ENCODE measurements around the gene DPH6.
"Not testable (repeated sequence)": the region's sequence is repeated elsewhere in the genome, so short reads cannot be mapped to it uniquely, and the experiment has no call there.

DPH6 gene

DNA sequence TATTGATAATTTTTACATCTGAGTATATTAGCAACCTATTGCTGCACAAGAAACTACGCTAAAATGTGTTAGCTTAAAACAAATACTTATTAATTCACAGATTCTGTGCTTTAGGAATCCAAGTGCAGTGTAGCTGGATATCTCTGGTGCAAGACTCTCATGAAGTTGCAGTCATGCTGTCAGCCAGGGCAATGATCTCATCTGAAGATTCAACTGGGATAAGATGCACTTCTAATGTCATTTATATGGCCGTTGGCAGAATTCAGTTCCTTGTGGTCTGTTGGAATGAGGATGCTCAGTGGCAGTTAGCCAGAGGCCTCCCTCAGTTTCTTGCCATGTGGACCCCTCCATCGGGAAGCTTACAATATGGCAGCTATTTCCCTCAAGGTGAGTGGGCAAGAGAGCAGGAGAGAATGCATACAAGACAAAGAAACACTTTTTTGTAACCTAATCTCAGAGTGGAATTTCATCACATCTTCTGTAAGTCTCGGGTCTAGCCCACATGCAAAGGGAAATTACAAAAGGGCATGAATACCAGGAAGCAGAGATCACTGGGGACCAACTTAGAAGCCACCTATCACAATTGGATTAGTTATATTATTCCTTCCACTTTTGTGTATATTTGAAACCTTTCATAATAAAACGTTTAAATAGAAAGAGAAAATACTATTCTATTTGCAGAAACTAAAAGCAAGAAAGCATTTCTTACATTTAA lies 61.6 kb downstream of the DPH6 start:
- no peak for DNase-seq

DNA sequence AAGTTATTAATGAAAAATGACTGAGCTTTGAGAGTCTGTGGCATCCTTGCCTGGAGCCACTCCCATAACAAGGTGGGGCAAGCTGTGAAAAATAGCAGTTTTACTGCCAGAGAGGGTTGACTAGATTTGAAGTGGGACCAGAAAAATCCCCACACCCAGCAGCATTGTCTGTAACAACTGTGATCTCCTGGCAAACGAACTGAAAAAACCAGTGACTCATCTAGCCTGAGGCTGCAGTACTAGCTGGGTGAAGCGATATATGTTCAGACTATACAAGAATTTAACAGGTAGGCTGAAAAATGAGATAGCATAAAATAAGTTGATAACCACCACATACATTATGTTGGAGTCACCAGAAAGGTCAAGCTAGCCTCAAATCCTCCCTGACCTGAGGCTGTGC lies 64.0 kb downstream of the DPH6 start:
- DNase-seq: no peak

DNA sequence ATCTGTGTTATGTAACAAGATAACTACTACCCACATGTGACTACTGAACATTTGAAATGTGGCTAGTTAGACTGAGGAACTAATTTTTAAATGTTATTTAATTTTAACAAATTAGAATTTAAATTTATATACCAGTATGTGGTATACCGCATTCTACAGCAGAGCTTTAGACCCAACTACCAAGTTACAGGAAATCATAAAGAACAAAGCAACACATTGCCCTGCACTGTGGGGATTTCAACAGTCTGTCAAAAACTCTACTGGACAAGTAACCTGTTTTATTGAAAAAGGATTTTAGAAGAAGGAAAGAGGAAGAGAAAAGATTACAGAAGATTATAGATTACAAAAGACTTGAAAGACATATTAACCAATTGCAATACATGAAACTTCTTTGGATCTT lies 64.9 kb downstream of the DPH6 start:
- no peak for DNase-seq

DNA sequence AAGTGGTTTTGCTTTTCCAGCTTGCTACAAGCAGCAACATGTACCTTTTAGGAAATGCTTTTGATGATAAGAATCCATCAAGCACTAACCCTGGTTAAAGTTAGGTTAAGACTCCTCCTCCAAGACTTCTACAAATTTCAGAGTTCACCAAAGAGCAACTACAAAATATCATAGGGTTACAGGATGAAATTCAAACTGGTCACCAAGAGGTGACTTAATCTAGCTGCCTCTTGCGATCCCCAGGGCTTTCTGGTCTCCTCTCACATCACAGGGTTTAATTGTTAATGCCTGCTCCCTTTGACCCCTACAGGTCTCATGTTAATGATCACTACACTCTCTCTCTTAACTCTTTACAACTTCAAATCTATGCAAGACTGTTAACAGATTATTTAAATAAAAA lies 66.5 kb downstream of the DPH6 start:
- no peak for DNase-seq

DNA sequence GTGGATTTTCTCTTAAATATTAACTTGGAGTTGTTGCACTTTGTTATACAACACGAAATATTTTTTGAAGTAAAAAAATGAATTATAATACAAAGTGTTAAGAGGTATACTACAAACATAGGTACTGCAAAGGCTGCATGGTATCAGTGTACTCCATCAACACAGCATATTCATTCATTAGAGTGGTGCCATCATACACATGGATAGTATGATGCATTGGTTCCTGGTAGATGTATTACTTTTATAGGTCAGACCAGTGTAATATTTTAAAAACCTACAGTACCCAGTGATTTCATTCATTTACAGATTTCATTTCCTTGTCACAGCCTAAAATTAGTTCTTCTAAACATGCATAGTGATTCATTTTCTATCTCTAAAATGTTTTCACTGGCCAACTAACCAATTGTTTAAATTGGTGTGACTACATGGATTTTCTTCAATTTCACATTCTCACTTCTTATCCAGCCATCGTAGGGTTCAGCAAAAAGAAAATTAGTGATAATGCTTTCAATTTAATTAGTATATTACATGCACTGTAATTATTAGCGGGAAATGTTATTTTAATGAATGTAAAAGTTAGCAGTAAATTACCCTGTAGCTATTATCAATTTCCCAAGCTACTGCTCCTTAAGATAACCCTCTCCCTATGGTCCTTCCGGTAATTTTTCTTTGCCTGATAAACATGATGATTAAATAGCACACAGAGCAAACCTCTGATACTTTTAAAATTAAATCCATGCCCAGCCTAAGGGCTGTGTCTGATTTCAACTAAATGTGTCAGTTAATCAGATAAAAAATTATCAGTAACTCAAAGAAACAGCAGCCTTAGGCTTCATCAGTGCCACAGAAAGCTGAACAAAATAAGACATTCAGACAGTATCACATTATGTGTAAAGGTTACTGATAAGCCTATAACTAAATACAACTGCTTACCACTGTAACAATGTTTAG lies 68.4 kb downstream of the DPH6 start:
- no peak for DNase-seq

DNA sequence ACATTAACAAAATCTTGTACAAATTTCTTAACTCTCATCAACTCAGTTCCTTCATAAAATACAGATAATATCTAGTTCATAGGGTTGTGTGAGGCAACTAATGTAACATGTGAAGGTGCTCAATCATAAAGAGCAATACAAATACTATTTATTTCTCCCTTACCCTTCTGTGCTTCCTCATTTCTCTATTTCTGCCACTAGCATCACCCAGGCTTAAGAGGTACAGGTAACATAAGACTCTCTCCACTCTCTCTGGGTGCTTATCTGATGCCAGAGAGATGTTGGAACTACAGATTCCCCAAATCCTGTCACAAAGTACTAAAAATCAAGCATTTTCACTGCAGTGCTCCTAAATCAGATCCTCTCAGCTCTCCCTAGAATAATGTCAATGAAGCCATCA lies 74.9 kb downstream of the DPH6 start:
- no peak for DNase-seq

DNA sequence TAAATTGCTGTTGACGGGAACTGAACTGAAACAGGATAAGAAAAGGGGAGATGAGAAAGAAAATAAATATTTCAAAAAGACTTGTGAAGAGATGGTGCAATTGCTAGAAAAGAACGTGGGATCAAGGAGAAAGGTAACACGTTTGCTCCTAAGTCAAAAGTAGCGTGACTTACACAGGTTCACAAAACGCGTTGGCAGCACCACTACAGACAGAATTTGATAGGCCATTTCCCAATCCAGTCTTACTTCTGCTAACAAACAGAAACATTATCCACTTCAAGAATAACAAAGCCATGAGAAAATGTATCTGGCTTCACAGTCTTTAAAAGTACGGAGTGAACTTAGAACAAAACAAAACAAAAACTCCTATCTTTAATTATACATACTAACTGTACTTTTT lies 75.5 kb downstream of the DPH6 start:
- DNase-seq: no peak

DNA sequence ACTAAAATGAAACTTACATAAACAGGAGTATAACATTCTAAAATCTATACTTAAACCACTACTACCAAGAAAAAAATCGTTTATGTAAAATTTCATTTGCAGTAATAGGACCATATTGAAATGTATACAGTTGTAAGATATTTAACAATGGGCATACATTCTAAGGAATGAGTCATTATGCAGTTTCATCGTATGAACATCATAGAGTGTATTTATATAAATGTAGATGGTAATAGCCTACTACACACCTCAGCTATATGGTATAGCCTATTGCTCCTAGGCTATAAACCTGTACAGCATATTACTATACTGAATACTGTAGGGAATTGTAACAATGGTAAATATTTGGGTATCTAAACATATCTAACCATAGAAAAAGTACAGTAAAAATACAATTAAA lies 79.5 kb downstream of the DPH6 start:
- DNase-seq: no peak

DNA sequence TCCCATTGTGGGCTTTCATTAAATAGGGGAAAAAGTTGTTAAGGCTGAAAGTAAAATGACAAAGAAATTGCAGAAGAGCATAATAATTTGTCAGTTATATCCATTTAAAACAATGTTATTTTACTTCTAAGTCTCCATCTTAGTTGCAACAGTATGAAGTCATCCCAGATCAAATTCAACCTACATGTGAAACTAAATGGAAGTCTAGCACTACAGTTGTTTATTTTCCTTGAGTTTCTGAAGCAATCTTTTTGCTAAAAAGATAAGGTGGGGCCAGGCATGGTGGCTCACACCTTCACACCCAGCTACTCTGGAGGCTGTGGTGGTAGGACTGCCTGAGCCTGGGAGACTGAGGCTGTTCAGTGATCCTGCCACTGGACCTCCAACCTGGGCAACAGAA lies 80.2 kb downstream of the DPH6 start:
- no peak for DNase-seq

DNA sequence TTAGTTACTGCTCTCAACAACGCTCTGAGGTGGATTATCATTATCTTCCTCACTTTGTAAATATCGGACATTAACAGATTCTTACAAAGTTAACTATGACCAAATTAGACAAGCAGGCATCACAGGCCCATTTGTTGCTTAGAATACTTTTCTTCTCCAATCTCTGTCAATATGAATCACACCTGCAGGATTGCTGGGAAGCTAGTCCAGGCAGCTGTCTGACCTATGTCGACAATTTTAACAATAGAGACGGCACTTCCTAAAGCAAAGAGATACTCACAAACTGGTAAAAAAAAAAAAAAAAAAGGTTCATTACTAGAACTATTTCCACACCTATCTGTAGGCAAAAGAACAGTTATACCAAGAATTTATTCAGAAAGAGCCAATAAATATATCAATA lies 85.3 kb downstream of the DPH6 start:
- no peak for DNase-seq

DNA sequence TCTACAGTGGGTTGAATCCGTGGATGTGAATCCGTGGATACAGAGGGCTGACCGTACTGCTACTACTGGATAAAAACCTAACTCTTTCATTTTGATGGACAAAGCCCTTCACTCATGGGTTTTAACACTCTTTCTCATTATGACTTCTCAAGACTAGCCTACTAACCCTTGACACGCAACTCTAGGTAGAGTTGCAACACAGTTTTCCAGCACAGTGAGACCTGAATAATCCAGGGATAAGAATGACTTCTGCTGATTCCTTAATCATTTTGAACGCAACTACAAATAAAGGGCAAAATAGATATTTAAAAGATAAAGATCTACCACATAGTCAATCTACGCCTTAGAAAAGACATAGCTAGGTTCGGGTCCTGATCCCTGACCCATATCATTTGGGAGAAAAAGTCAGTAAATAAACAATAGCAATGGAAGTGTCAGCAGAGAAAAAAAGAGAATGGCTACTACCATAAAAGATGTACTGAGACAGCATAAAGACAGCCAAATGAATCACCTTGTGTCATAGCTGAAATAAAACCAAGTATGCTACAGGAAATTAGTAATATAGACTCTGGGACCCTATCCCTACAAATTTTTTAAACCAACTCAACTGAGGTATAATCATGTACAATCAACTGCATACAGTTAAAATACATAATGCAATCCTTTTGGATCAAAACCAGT lies 87.6 kb downstream of the DPH6 start:
- no peak for DNase-seq

DNA sequence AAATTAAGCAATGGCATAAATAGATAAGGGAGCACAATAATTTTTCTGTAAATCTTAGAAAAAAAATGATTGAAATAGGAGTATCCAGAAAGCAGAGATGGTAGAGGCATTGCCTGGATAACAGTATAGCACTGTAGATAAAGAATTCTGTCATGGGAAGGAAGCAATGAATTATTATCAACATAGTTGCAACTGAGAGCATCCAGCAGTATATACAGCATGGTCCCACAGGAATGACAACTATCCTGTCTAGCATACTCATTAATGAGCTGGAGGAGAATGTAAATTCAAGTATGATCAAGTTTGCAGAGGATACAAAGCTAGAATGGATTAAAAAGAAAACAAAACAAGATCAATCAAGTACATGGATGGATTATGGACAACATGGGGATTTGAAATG lies 90.8 kb downstream of the DPH6 start:
- DNase-seq: no peak

DNA sequence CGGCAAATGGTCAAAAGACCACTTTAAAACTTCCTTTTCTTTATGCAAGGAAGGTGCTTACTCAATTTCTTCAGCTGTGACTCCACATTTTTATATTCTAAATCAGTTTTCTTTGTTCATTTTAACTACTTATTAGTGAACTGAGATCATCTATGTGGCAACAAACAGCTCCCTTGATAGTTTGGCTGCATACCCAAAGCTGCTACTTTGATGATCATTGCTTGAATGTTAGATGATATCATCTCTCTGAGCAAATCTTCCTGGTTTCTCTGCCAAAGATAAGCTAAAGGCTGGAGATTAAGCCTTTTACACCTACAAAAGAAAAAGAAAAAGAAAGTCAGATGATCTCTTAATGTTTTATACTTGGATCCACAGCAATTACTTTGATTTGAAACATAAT lies 95.5 kb downstream of the DPH6 start:
- no peak for DNase-seq

DNA sequence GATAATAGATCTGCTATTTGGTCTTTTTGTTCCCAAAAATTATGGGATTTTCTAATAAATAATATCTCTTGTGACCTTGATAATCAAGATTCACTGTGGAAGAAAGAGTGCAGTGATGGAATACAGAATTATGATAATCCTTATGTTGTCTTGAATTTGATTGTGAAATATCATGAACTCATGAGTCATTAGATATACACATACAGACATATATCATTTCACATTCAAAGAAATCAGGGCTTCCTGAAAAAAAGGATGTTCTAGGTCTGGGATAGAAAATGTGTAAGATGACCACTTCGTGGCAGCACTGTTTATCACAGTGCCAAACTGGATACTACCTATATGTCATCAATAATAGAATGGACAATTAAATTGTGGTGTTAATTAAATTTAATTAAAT lies 97.7 kb downstream of the DPH6 start:
- DNase-seq: no peak

DNA sequence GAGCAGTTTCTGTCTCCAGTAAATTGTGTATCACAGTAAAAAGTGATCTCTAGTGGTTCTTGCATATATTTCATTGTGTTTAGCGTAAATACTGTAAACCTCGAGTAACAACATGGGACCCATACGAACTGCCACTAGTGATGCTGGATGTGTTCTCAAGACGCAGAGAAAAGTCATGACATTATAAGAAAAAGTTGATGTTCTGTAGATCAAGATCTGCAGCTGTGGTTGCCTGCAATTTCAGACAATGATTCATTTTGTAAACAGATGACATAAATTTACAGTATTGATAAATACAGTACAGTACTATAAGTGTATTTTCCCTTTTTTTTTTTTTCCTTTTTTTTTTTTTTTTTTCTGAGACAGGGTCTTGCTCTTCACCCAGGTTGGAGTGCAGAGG lies 100.1 kb downstream of the DPH6 start:
- no peak for DNase-seq

DNA sequence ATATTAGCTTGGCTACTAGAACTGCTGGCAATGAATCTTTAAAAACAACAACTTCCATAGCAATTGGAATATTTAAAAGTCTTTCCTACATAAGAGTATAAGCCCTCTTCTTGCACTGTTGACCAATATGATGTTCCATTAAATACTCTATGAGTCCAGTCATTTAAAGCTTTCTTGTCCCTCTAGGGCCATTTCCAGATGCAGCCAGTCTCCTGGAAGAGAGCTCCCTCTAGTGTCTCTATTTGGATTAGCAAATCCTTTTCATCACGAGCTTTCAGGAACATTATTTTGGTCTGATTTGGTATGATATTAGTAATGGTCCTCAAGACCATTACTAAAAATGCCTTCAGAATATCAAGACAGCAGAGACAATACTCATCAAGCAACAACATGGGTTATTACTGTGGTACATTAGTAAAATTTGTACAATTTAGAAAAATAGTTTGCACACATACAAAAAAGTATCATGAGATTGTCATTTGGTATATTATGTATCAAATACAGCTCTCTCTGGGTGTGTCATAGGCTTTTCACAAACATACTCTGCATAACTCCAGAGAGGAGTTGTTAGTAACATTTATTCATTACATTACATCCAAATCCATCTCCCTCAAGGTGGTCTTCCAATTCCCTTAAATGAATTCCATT lies 101.3 kb downstream of the DPH6 start:
- no peak for DNase-seq

DNA sequence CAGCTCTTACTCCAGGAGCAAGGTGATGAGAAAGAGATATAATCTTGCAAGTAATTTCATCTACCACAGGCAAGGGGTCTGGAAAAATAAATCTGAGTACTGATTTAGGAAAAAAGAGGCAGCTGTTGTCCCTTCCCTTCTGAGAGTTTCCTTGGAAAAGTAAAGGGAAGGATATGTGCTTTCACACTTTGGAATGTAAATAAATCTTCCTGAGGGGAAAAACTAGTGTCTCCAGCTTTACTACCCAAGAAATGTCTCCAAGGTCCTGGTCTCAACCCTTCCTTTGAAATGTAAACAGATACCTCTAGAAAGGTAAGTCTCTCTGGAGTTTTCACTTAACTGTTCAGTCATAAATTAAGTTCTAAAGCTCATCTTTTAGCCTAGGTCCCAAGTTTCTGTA lies 102.6 kb downstream of the DPH6 start:
- DNase-seq: no peak

DNA sequence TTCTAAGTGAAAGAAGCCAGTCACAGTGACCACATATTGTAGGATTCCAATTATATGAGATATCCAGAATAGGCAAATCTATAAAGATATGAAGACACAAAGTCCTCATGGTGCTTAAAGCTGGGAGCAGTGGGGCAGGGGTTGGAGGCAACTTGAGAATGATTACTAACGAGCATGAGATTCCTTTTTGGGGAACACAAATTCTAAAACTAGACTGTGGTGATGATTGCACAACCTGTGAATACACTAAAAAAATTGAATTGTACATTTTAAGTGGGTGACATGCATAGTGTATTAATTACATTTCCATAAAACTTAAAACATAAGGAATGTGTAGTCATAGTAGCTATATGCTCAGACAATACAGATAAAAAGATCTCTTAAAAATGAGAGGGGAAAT lies 103.2 kb downstream of the DPH6 start:
- DNase-seq: no peak

DNA sequence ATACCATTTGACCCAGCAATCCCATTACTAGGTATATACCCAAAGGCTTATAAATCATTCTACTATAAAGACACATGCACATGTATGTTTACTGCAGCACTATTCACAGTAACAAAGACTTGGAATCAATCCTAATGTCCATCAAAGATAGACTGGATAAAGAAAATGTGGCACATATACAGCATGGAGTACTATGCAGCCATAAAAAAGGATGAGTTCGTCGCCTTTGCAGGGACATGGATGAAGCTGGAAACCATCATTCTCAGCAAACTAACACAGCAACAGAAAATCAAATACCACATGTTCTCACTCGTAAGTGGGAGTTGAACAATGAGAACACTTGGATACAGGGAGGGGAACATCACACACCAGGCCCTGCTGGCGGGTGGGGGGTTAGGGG lies 104.7 kb downstream of the DPH6 start:
- DNase-seq: not testable (repeated sequence)

DNA sequence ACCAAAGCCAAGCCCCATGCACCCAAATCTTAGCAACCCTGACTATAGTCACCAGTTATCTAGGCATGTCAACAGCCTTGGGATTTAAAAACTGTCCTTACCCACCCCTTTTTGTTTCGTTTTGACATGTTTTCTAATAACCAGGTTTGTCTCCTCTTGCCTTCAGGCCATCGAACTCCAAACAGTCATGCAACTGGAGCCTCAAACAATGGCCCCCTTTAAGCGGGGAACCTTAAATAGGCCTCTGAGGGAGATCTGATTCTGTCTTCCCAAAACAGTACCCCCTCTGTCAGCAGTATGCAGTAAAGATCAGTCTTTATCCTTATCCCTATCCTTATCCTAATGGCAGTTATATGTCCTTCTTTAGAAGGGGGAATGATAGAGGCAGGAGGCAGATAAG lies 105.7 kb downstream of the DPH6 start:
- DNase-seq: no peak

DNA sequence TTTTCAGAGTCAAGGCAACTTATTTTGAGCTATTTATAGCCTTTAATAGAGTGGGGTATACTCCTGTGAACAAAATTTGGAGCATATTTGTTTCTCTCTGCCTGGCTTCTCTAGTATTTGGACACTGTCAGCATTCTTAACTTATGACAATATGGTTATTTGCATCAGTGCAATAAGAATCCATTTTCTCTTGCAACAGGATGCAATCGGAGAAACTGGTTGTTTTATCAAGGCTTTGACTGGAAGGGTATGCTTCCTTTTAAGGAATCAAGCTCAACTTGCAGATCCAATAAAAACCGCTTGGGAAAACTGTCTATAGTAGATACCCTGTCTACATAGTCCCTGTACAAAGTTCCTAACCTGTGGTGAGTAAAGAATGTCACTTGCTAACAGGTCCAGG lies 106.7 kb downstream of the DPH6 start:
- no peak for DNase-seq

DNA sequence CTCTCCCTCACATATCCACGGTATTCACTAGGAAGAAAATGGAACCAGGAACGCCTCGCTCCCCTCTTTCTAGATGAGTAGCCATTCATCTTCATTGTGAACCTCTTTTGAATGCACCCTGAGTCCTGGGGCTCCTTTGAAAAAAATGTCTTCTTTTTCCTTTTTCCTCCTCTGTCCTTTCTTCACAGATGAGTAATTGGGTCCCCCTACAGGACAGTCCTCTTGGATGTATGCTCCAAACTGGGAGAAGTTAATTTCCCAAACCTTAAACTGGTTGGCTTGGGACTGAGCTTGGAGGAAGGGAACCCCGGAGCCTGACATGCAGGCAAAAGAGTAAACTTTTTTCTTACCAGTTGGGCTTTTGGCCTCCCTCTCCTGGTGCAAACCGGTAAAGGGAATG lies 108.8 kb downstream of the DPH6 start:
- DNase-seq: no peak

DNA sequence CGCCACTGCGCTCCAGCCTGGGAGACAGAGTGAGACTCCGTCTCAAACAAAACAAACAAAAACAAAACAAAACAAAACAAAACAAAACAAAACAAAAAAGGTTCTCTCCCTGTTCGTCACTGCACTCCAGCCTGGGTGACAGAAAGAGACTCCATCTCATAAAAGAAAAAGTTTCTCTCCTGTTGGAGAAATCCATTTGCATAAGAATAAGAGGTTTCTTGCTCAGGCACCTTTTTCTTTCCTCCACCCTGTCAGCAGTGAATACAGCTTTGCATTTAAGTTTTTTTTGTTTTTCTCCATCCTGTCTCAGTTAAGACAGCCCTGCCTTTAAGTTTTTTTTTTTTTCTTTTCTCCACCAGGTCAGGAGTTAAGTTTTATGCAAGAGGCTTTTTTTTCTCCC lies 109.5 kb downstream of the DPH6 start:
- DNase-seq: no peak

Measured in DMS153 (cell line).